Measurements from ENCODE around the gene PMPCA. TPM values are rescaled to one million over a fixed set of nuclear protein-coding genes. Genes with fewer than 3 reads are reported as not detected.

The PMPCA gene
- total and polyA plus RNA-seq, 2 of the 8 experiments (the other 6 are each of a cell fraction or from before 2014, with no cell fraction given): 60.0 to 88.2 TPM

DNA sequence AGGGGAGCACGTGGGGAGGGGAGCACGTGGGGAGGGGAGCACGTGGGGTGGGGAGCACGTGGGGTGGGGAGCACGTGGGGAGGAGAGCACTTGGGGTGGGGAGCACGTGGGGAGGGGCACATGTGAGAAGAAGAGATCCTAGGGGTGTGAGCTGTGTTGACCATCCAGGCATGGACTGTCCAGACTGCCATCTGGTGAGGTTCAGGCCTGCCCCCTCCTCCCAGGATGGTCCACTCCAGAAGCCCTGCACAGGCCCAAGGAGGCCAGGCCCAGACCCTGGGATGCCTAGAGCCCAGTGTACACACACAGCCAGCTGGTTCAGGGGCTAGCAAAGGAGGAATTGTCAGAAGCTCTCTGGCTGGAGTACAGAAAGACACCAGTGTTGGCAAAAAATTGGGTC, 12.8 kb upstream of the PMPCA start (continued):
- TF ChIP-seq SP1 (IDR thresholded peaks at IDR 0.05; ENCODE audit: low read depth, low read length) (no peak), NRF1 (IDR thresholded peaks at IDR 0.05; ENCODE audit: low read depth, low read length) (no peak), SIRT6 (IDR thresholded peaks at IDR 0.05; ENCODE audit: low read length) (no peak), HDAC2 (IDR thresholded peaks at IDR 0.05; ENCODE audit: borderline replicate concordance in 1 of 2, low read depth in 2 of 2, low read length in 2 of 2) (no peak), POU5F1 (IDR thresholded peaks at IDR 0.05; ENCODE audit: low read depth, low read length) (no peak), KDM4A (IDR thresholded peaks at IDR 0.05; ENCODE audit: low read depth, low read length, severe bottlenecking) (no peak), GTF2F1 (IDR thresholded peaks at IDR 0.05; ENCODE audit: borderline replicate concordance, low read depth, low read length) (no peak)

All from H1 (cell line).